GM12873 (cell line): ENCODE results near the gene ZBED2.

Experiments used
- TF ChIP-seq, protein P1 (sequence below): IDR thresholded peaks from 2 replicates; pipeline ENCODE4 v1.5.1; 2012; ENCODE audit warnings: low read depth, mild to moderate bottlenecking, moderate library complexity, low read length, control low read depth; ENCODE audit not compliant: insufficient read depth; ENCODE audit errors: missing control alignments

Gene ZBED2

DNA sequence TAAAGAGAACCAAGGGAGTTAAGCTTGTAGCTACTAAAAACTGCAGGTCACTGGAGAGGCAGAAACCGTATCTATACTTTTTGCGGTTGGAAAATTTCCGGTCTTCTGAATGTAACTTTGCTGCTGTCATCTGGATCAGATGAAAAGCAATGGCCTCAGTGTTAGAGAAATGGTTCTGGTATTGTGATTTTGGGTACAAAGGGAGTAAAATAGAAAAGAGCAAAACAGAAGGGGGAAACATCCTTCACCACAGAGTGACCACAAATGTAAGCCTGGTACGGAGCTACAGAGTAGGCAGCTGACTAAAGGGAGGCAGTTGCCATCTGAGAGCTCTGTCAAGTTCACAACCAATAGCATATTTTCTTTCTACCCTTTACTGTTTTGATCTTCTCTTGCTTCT lies 47.5 kb downstream of the ZBED2 start:
- TF ChIP-seq, protein P1, sequence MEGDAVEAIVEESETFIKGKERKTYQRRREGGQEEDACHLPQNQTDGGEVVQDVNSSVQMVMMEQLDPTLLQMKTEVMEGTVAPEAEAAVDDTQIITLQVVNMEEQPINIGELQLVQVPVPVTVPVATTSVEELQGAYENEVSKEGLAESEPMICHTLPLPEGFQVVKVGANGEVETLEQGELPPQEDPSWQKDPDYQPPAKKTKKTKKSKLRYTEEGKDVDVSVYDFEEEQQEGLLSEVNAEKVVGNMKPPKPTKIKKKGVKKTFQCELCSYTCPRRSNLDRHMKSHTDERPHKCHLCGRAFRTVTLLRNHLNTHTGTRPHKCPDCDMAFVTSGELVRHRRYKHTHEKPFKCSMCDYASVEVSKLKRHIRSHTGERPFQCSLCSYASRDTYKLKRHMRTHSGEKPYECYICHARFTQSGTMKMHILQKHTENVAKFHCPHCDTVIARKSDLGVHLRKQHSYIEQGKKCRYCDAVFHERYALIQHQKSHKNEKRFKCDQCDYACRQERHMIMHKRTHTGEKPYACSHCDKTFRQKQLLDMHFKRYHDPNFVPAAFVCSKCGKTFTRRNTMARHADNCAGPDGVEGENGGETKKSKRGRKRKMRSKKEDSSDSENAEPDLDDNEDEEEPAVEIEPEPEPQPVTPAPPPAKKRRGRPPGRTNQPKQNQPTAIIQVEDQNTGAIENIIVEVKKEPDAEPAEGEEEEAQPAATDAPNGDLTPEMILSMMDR, result no peak

GRCh38 chr3:111545349-111545748 lies 49.8 kb downstream of the ZBED2 start:
- TF ChIP-seq, protein P1, result no peak
